NCI-H524 (cell line): Measurements from ENCODE around the gene PARP1.
"Not testable (repeated sequence)": the region's sequence is repeated elsewhere in the genome, so short reads cannot be mapped to it uniquely, and the experiment has no call there.

Source experiments
- DNase-seq, 2 experiments: peaks; one replicate each; lab custom pipeline; 2025; lab: John Stamatoyannopoulos, UW

The PARP1 gene

GRCh38 chr1:226351709-226352108 is 56.2 kb downstream of the PARP1 start:
- DNase-seq, result no peak

- no peak for DNase-seq
These were observed 57.4 kb downstream of the PARP1 start for GRCh38 chr1:226350519-226350865.

- DNase-seq, result no peak
These were observed 57.9 kb downstream of the PARP1 start for GRCh38 chr1:226349801-226350518.

- no peak for DNase-seq
These were observed 58.8 kb downstream of the PARP1 start for GRCh38 chr1:226349081-226349480.

- DNase-seq, result no peak
These were observed 63.2 kb downstream of the PARP1 start for GRCh38 chr1:226344441-226345259.

GRCh38 chr1:226342656-226343055 is 65.2 kb downstream of the PARP1 start:
- DNase-seq, result no peak

- not testable (repeated sequence) for DNase-seq
These were observed 67.8 kb downstream of the PARP1 start for GRCh38 chr1:226340111-226340510.

GRCh38 chr1:226337276-226337875 is 70.5 kb downstream of the PARP1 start:
- no peak for DNase-seq

GRCh38 chr1:226335661-226336060 is 72.2 kb downstream of the PARP1 start:
- no peak for DNase-seq

GRCh38 chr1:226332947-226333346 is 74.9 kb downstream of the PARP1 start:
- no peak for DNase-seq

GRCh38 chr1:226329237-226329636 is 78.7 kb downstream of the PARP1 start:
- no peak for DNase-seq

GRCh38 chr1:226327761-226328162 is 80.1 kb downstream of the PARP1 start:
- peak in 1 of 2 experiments; percentile 4 for DNase-seq

GRCh38 chr1:226325178-226325577 is 82.7 kb downstream of the PARP1 start:
- no peak for DNase-seq

- no peak for DNase-seq
These were observed 83.4 kb downstream of the PARP1 start for GRCh38 chr1:226324479-226324878.

- DNase-seq, result no peak
These were observed 84.9 kb downstream of the PARP1 start for GRCh38 chr1:226322986-226323385.

- no peak for DNase-seq
These were observed 87.0 kb downstream of the PARP1 start for GRCh38 chr1:226320930-226321329.

- no peak for DNase-seq
These were observed 89.4 kb downstream of the PARP1 start for GRCh38 chr1:226318471-226318870.

- no peak for DNase-seq
These were observed 93.8 kb downstream of the PARP1 start for GRCh38 chr1:226314055-226314454.

GRCh38 chr1:226312065-226312464 is 95.8 kb downstream of the PARP1 start:
- DNase-seq, result peak in 1 of 2 experiments; percentile 15

GRCh38 chr1:226311376-226311775 is 96.5 kb downstream of the PARP1 start:
- no peak for DNase-seq
